Measurements from ENCODE around the gene PPM1M. TPM values are rescaled to one million over a fixed set of nuclear protein-coding genes. Genes with fewer than 3 reads are reported as not detected.

Gene PPM1M
- total and polyA plus RNA-seq, 12 donors = 5.2 to 17.6 (median 7.9) TPM

- Histone ChIP-seq H3K9me3 (no peaks in the 10 kb centered on the region), H3K4me1 (peaks cover 17 to 63% (median 57%) of the 10 kb centered on the region in 9 donors), H3K27me3 (no peaks in the 10 kb centered on the region), H3K27ac (peak overlapping the region; percentile 72 to 92 (median 82)), H3K36me3 (peaks cover 0 to 46% (median 30%) of the 10 kb centered on the region in 9 donors), H3K4me3 (peak overlapping the region in 2 of 10 donors; percentile 19 to 38)
- intact Hi-C loops (cut with DNase I) = loop anchor here in 4 of 10 donors (2.0 to 10.0 kb wide), 5 partner anchors 18 to 212 kb away; partner anchors contain the start of genes POC1A (in 2 of the 4) and ALAS1 (in 1 of the 4)
- no peak for TF ChIP-seq CTCF (IDR thresholded peaks at IDR 0.05)
- DNase-seq (peak; percentile 76 to 84), ATAC-seq (peak; percentile 71 to 88 (median 81))
- WGBS, 2 donors = 30 to 35% methylated on average over 13 of the region's 13 CpGs
These were observed 28.8 kb upstream of the PPM1M start for GRCh38 chr3:52216585-52217408.

GRCh38 chr3:52217409-52217805 lies 28.2 kb upstream of the PPM1M start:
- no peaks in the 10 kb centered on the region for H3K27me3 ChIP-seq
- H3K9me3 ChIP-seq = no peaks in the 10 kb centered on the region
- intact Hi-C loops (cut with DNase I) = loop anchor here in 4 of 10 donors (2.0 to 10.0 kb wide), 5 partner anchors 19 to 213 kb away; partner anchors contain the start of genes POC1A (in 2 of the 4) and ALAS1 (in 1 of the 4)
- H3K36me3 ChIP-seq = peaks cover 0 to 40% (median 24%) of the 10 kb centered on the region in 9 donors
- H3K4me3 ChIP-seq = peak overlapping the region in 4 of 10 donors; percentile 2 to 38 (median 18)
- H3K27ac ChIP-seq = peak overlapping the region; percentile 72 to 92 (median 82)
- no peak for TF ChIP-seq CTCF (IDR thresholded peaks at IDR 0.05)
- WGBS, 2 donors = 62 to 68% methylated on average over 10 of the region's 10 CpGs
- peak in 3 of 8 donors; percentile 0 to 16 (median 1) for ATAC-seq
- H3K4me1 ChIP-seq = peaks cover 17 to 69% (median 64%) of the 10 kb centered on the region in 9 donors
- DNase-seq = no peak

- H3K9me3 ChIP-seq = no peaks in the 10 kb centered on the region
- DNase-seq (no peak), ATAC-seq (no peak)
- H3K27ac ChIP-seq = peak overlapping the region; percentile 72 to 92 (median 82)
- no peak for TF ChIP-seq CTCF (IDR thresholded peaks at IDR 0.05)
- intact Hi-C loops (cut with DNase I) = loop anchor here in 4 of 10 donors (5.0 to 10.0 kb wide), 4 partner anchors 36 to 213 kb away; partner anchors contain the start of gene POC1A (in 2 of the 4)
- no peaks in the 10 kb centered on the region for H3K27me3 ChIP-seq
- H3K4me3 ChIP-seq = peak overlapping the region in 7 of 10 donors; percentile 2 to 38 (median 30)
- peaks cover 17 to 71% (median 66%) of the 10 kb centered on the region in 9 donors for H3K4me1 ChIP-seq
- peaks cover 0 to 34% (median 17%) of the 10 kb centered on the region in 9 donors for H3K36me3 ChIP-seq
- 57 to 61% methylated on average over 3 of the region's 3 CpGs for WGBS, 2 donors
These were observed 27.5 kb upstream of the PPM1M start for GRCh38 chr3:52218026-52218425.

GRCh38 chr3:52218454-52218853 lies 27.1 kb upstream of the PPM1M start:
- H3K4me1 ChIP-seq = peaks cover 17 to 71% (median 66%) of the 10 kb centered on the region in 9 donors

More at GRCh38 chr3:52218454-52218853, 27.1 kb upstream of the PPM1M start:
- H3K4me3 ChIP-seq = peak overlapping the region in 7 of 10 donors; percentile 2 to 38 (median 30)
- no peaks in the 10 kb centered on the region for H3K9me3 ChIP-seq
- no peaks in the 10 kb centered on the region for H3K27me3 ChIP-seq
- intact Hi-C loops (cut with DNase I) = loop anchor here in 4 of 10 donors (5.0 to 10.0 kb wide), 4 partner anchors 36 to 214 kb away; partner anchors contain the start of gene POC1A (in 2 of the 4)
- ATAC-seq (peak in 3 of 8 donors; percentile 2 to 4 (median 2)), DNase-seq (no peak)
- no peak for TF ChIP-seq CTCF (IDR thresholded peaks at IDR 0.05)
- peak overlapping the region; percentile 72 to 92 (median 82) for H3K27ac ChIP-seq
- WGBS, 2 donors = 58 to 62% methylated on average over 12 of the region's 12 CpGs
- peaks cover 0 to 29% (median 13%) of the 10 kb centered on the region in 9 donors for H3K36me3 ChIP-seq
